Stimulated activated CD4-positive, alpha-beta T cell treated with anti-CD3 and anti-CD28 coated beads, Interleukin-15, amount 100 ng/mL, for 48 hours (primary cell): ENCODE data around the gene TRIP4.
"Not testable (repeated sequence)": the region's sequence is repeated elsewhere in the genome, so short reads cannot be mapped to it uniquely, and the experiment has no call there.

Experiments
- DNase-seq, 2 donors: peaks; one replicate each; pipeline ENCODE4 v3.0.0-alpha.2; 2020; ENCODE audit warnings: low read depth in 2 of 2

TRIP4 gene

GRCh38 chr15:64387562-64388168, at the start of gene TRIP4:
Gene TRIP4, plus strand, starts transcription at chr15:64387836. Its CDS starts 28 bp downstream, at chr15:64387864.
- peak; percentile 95 for DNase-seq

- DNase-seq: no peak
These were observed 47.3 kb upstream of the TRIP4 start for GRCh38 chr15:64340355-64340754.

GRCh38 chr15:64341961-64342360, 45.7 kb upstream of the TRIP4 start:
- no peak for DNase-seq

GRCh38 chr15:64343222-64343621, 44.4 kb upstream of the TRIP4 start:
- no peak for DNase-seq

- DNase-seq: no peak
These were observed 43.8 kb upstream of the TRIP4 start for GRCh38 chr15:64343841-64344240.

GRCh38 chr15:64344651-64345294, 42.9 kb upstream of the TRIP4 start:
- no peak for DNase-seq

- DNase-seq: not testable (repeated sequence)
These were observed 41.4 kb upstream of the TRIP4 start for GRCh38 chr15:64346242-64346641.

- no peak for DNase-seq
These were observed 39.2 kb upstream of the TRIP4 start for GRCh38 chr15:64348455-64348854.

GRCh38 chr15:64349375-64349774, 38.3 kb upstream of the TRIP4 start:
- DNase-seq: no peak

- DNase-seq: no peak
These were observed 36.4 kb upstream of the TRIP4 start for GRCh38 chr15:64351265-64351664.

GRCh38 chr15:64354688-64355344, 32.8 kb upstream of the TRIP4 start:
- DNase-seq: no peak

GRCh38 chr15:64355348-64355943, 32.2 kb upstream of the TRIP4 start:
- peak in 1 of 2 donors; percentile 21 for DNase-seq

- peak; percentile 82 to 89 for DNase-seq
These were observed 31.5 kb upstream of the TRIP4 start, which contains the start of gene CSNK1G1 for GRCh38 chr15:64355944-64356709. Gene CSNK1G1, minus strand, starts transcription at chr15:64356173. Its CDS starts 55,674 bp downstream, at chr15:64300499.

GRCh38 chr15:64356710-64357040, 31.0 kb upstream of the TRIP4 start:
- DNase-seq: no peak

GRCh38 chr15:64361259-64361658, 26.4 kb upstream of the TRIP4 start:
- no peak for DNase-seq

GRCh38 chr15:64369078-64369607, 18.5 kb upstream of the TRIP4 start:
- no peak for DNase-seq

- not testable (repeated sequence) for DNase-seq
These were observed 16.3 kb upstream of the TRIP4 start for GRCh38 chr15:64371383-64371782.

GRCh38 chr15:64373360-64373759, 14.3 kb upstream of the TRIP4 start:
- DNase-seq: no peak

- DNase-seq: no peak
These were observed 8.2 kb upstream of the TRIP4 start for GRCh38 chr15:64379216-64379960.

GRCh38 chr15:64380130-64380870, 7.3 kb upstream of the TRIP4 start:
- not testable (repeated sequence) for DNase-seq
